IMR-90 (cell line): ENCODE results near the gene DUSP22. TPM values are rescaled to one million over a fixed set of nuclear protein-coding genes. Genes with fewer than 3 reads are reported as not detected.

ENCODE experiments used
- ATAC-seq: fragments of 200-7000 bp; cut with Tn5 transposase; 2 replicates; pipeline ENCODE4 v1.9.1; 2020; ENCODE audit warnings: low read depth, mild to moderate bottlenecking, moderate library complexity
- BruUV-seq: library from RNA; stranded (reverse); fragments of 400-500 nt; replicated peaks from 2 replicates; lab custom pipeline; 2021; lab: Mats Ljungman, UMichigan
- CTCF ChIA-PET: fragments of 300-600 bp; formaldehyde crosslinking; extraction: SDS; loops from one replicate; lab custom pipeline; 2021; ENCODE audit warnings: antibody characterized with exemption; lab: Yijun Ruan, JAX
- POLR2A ChIA-PET: fragments of 300-600 bp; sonication (Branson Sonifier 250); formaldehyde crosslinking; loops from one replicate; lab custom pipeline; 2022; ENCODE audit warnings: antibody characterized with exemption; ENCODE audit not compliant: unreplicated experiment; lab: Charles Lee
- DNase-seq: peaks from one replicate; pipeline ENCODE4 v3.0.0; 2013
- H2AFZ ChIP-seq: replicated peaks from 2 replicates; pipeline ENCODE3; 2013; ENCODE audit warnings: low read length, mild to moderate bottlenecking; ENCODE audit not compliant: poor library complexity
- H2AK5ac ChIP-seq: 2 replicates; pipeline ENCODE4 v1.6.1; 2013; ENCODE audit warnings: low read depth, low read length, inconsistent platforms
- H2AK9ac ChIP-seq: replicated peaks from 2 replicates; pipeline ENCODE3; 2013; ENCODE audit warnings: mild to moderate bottlenecking, low read depth, low read length, moderate library complexity; ENCODE audit not compliant: poor library complexity
- H2BK120ac ChIP-seq: 2 replicates; pipeline ENCODE4 v1.6.1; 2013; ENCODE audit warnings: low read depth, low read length, inconsistent platforms
- H2BK15ac ChIP-seq: 3 replicates; pipeline ENCODE4 v1.6.1; 2013; ENCODE audit warnings: low read depth, low read length, inconsistent platforms
- H2BK20ac ChIP-seq: 2 replicates; pipeline ENCODE4 v1.6.1; 2013; ENCODE audit warnings: low read depth, mild to moderate bottlenecking, inconsistent platforms, low read length, moderate library complexity
- H2BK5ac ChIP-seq: 2 replicates; pipeline ENCODE4 v1.6.1; 2013; ENCODE audit warnings: mild to moderate bottlenecking, low read depth, low read length, inconsistent platforms; ENCODE audit not compliant: poor library complexity, severe bottlenecking
- H3K14ac ChIP-seq: replicated peaks from 2 replicates; pipeline ENCODE4 v1.6.1; 2013; ENCODE audit warnings: low read depth, low read length, inconsistent platforms
- H3K18ac ChIP-seq: 2 replicates; pipeline ENCODE4 v1.6.1; 2013; ENCODE audit warnings: low read depth, low read length, control low read depth
- H3K23ac ChIP-seq: 2 replicates; pipeline ENCODE4 v1.6.1; 2013; ENCODE audit warnings: low read depth, low read length, inconsistent platforms
- H3K27ac ChIP-seq: 2 replicates; pipeline ENCODE4 v1.5.1; 2013; ENCODE audit warnings: mild to moderate bottlenecking, control low read depth, low read length; ENCODE audit not compliant: insufficient read depth
- H3K27me3 ChIP-seq: 2 replicates; pipeline ENCODE4 v1.6.1; 2013; ENCODE audit warnings: low read length; ENCODE audit not compliant: control insufficient read depth, insufficient read depth
- H3K36me3 ChIP-seq: 2 replicates; pipeline ENCODE4 v1.6.1; 2013; ENCODE audit warnings: low read length, mixed read lengths; ENCODE audit not compliant: control insufficient read depth, insufficient read depth
- H3K4ac ChIP-seq: 2 replicates; pipeline ENCODE4 v1.6.1; 2013; ENCODE audit warnings: low read depth, low read length, inconsistent platforms
- H3K4me1 ChIP-seq: 2 replicates; pipeline ENCODE4 v1.6.1; 2013; ENCODE audit warnings: low read length, mixed read lengths; ENCODE audit not compliant: control insufficient read depth, insufficient read depth
- H3K4me2 ChIP-seq: 2 replicates; pipeline ENCODE4 v1.6.1; 2013; ENCODE audit warnings: low read depth, mild to moderate bottlenecking, control low read depth, low read length, moderate library complexity
- H3K4me3 ChIP-seq: 2 replicates; pipeline ENCODE4 v1.5.1; 2013; ENCODE audit warnings: low read depth, mild to moderate bottlenecking, control low read depth, low read length, moderate library complexity; ENCODE audit not compliant: insufficient read depth
- H3K56ac ChIP-seq: 2 replicates; pipeline ENCODE4 v1.6.1; 2013; ENCODE audit warnings: low read length, inconsistent platforms; ENCODE audit not compliant: insufficient read depth; ENCODE audit errors: extremely low read depth
- H3K79me1 ChIP-seq, 2 experiments: 2 replicates each; pipeline ENCODE4 v1.6.1; 2013; ENCODE audit warnings: low read length in 2 of 2, inconsistent platforms in 1 of 2, low read depth in 1 of 2
- H3K9ac ChIP-seq: 2 replicates; pipeline ENCODE4 v1.6.1; 2013; ENCODE audit warnings: low read depth, low read length, control low read depth
- H3K9me1 ChIP-seq: 2 replicates; pipeline ENCODE4 v1.6.1; 2013; ENCODE audit warnings: low read length, inconsistent platforms; ENCODE audit not compliant: insufficient read depth
- H3K9me3 ChIP-seq: 2 replicates; pipeline ENCODE4 v1.6.1; 2013; ENCODE audit warnings: low read length; ENCODE audit not compliant: control insufficient read depth, insufficient read depth
- H4K20me1 ChIP-seq: 2 replicates; pipeline ENCODE4 v1.6.1; 2013; ENCODE audit warnings: low read length, inconsistent platforms; ENCODE audit not compliant: insufficient read depth
- H4K5ac ChIP-seq: 2 replicates; pipeline ENCODE4 v1.6.1; 2013; ENCODE audit warnings: mild to moderate bottlenecking, low read depth, low read length, control low read depth
- H4K8ac ChIP-seq, 2 experiments: 2 replicates each; pipeline ENCODE4 v1.6.1; 2013; ENCODE audit warnings: low read depth in 2 of 2, low read length in 2 of 2, control low read depth in 1 of 2, inconsistent platforms in 1 of 2
- H4K91ac ChIP-seq: 2 replicates; pipeline ENCODE4 v1.6.1; 2013; ENCODE audit warnings: low read depth, low read length, inconsistent platforms; ENCODE audit not compliant: insufficient read depth
- BHLHE40 ChIP-seq: fragments of 150-350 bp; IDR thresholded peaks from 2 replicates; pipeline ENCODE4 v1.6.1; 2016; ENCODE audit warnings: mild to moderate bottlenecking, low read depth, low read length
- CEBPB ChIP-seq: IDR thresholded peaks from 2 replicates; pipeline ENCODE4 v1.6.1; 2012; ENCODE audit warnings: low read depth, low read length, improper control_type of control experiment
- CHD1 ChIP-seq: IDR thresholded peaks from 2 replicates; pipeline ENCODE4 v1.6.1; 2012; ENCODE audit warnings: low read depth, low read length, improper control_type of control experiment
- MAFK ChIP-seq: IDR thresholded peaks from 2 replicates; pipeline ENCODE4 v1.6.1; 2012; ENCODE audit warnings: low read depth, low read length, improper control_type of control experiment
- MAZ ChIP-seq: IDR thresholded peaks from 2 replicates; pipeline ENCODE4 v1.6.1; 2012; ENCODE audit warnings: low read depth, mild to moderate bottlenecking, low read length, improper control_type of control experiment, moderate library complexity, borderline replicate concordance
- MXI1 ChIP-seq: IDR thresholded peaks from 2 replicates; pipeline ENCODE4 v1.6.1; 2012; ENCODE audit warnings: low read depth, mild to moderate bottlenecking, low read length, moderate library complexity, borderline replicate concordance
- NFE2L2 ChIP-seq: fragments of 150-350 bp; IDR thresholded peaks from 2 replicates; pipeline ENCODE4 v1.6.1; 2016; ENCODE audit warnings: low read depth, mild to moderate bottlenecking, low read length
- POLR2A ChIP-seq: IDR thresholded peaks from 2 replicates; pipeline ENCODE4 v1.6.1; 2012; ENCODE audit warnings: mild to moderate bottlenecking, low read depth, low read length
- RCOR1 ChIP-seq: IDR thresholded peaks from 2 replicates; pipeline ENCODE4 v1.6.1; 2012; ENCODE audit warnings: mild to moderate bottlenecking, low read length, improper control_type of control experiment; ENCODE audit not compliant: insufficient replicate concordance
- RFX5 ChIP-seq: IDR thresholded peaks from 2 replicates; pipeline ENCODE4 v1.8.0; 2012; ENCODE audit warnings: low read depth, mild to moderate bottlenecking, low read length, moderate library complexity
- USF2 ChIP-seq: fragments of 150-350 bp; IDR thresholded peaks from 2 replicates; pipeline ENCODE4 v1.6.1; 2017; ENCODE audit warnings: mild to moderate bottlenecking, antibody characterized with exemption, low read length, low read depth
- WGBS, 2 experiments: methylation state at CpG; one replicate each; pipeline versions ENCODE4 v1.1.5 to v1.1.7; 2013; ENCODE audit warnings: missing lambda C conversion rate in 2 of 2; ENCODE audit not compliant: insufficient read length in 1 of 2; ENCODE audit errors: extremely low coverage in 2 of 2; 5-methylcytosine and 5-hydroxymethylcytosine counted together
- dilution Hi-C: fragments of 300-500 bp; cut with HindIII; formaldehyde crosslinking; loops from one replicate; pipeline ENCODE4 v1.14.3; 2018; ENCODE audit warnings: low sequenced_read_pairs; ENCODE audit not compliant: unreplicated experiment
- in situ Hi-C: fragments of 300-500 bp; cut with MboI; formaldehyde crosslinking; loops from 3 replicates; pipeline ENCODE4 v1.14.3; 2019; ENCODE audit warnings: low sequenced_read_pairs, inconsistent platforms, mixed read lengths
- intact Hi-C: fragments of 100-400 bp; cut with micrococcal nuclease; formaldehyde crosslinking; loops from 2 replicates; pipeline ENCODE4 v1.10.0; 2022
- polyA plus RNA-seq, 3 experiments: library from polyadenylated mRNA; depleted of rRNA; stranded (reverse); fragments of >200 nt; gene quantifications; 2 replicates each; pipeline ENCODE4 v1.2.3, GENCODE V29; 2012; ENCODE audit warnings: low replicate concordance in 1 of 3
- total RNA-seq: library from RNA; depleted of rRNA; stranded (reverse); fragments of >200 nt; gene quantifications from 2 replicates; pipeline ENCODE4 v1.2.3, GENCODE V29; 2012
- TF ChIP-seq, protein P1 (sequence below): conservative IDR thresholded peaks from 2 replicates; pipeline ENCODE4 v1.5.1; 2012; ENCODE audit warnings: mild to moderate bottlenecking, low read depth, low read length, improper control_type of control experiment
- TF ChIP-seq, protein P2 (sequence below): fragments of 150-350 bp; IDR thresholded peaks from 2 replicates; pipeline ENCODE4 v1.6.1; 2016; ENCODE audit warnings: low read depth, mild to moderate bottlenecking, low read length, moderate library complexity, borderline replicate concordance

DUSP22 gene
- total and polyA plus RNA-seq, 2 of the 4 experiments (the other 2 are of a cell fraction): 7.1 to 8.2 TPM

GRCh38 chr6:336159-337114 lies 44.1 kb downstream of the DUSP22 start:
- no peak overlapping the region for H4K5ac ChIP-seq
- no peak overlapping the region for H2BK15ac ChIP-seq
- no peak for ATAC-seq
- H2AK9ac ChIP-seq: no peak overlapping the region
- H2BK20ac ChIP-seq: no peak overlapping the region
- BruUV-seq: no TSS peak
- no peak overlapping the region for H2BK5ac ChIP-seq
- no peak overlapping the region for H3K4ac ChIP-seq
- no peak overlapping the region for H2AFZ ChIP-seq
- no peak overlapping the region for H3K14ac ChIP-seq
- no peaks in the 10 kb centered on the region for H3K4me1 ChIP-seq
- no peak overlapping the region for H3K23ac ChIP-seq
- H3K79me1 ChIP-seq: no peaks in the 10 kb centered on the region
- in situ Hi-C loops (no loop called here), dilution Hi-C loops (no loop called here), intact Hi-C loops (loop anchor here (5.0 kb wide), 1 partner anchor 151 kb away; no protein-coding TSS in a partner anchor)
- no peak overlapping the region for H3K9ac ChIP-seq
- H3K56ac ChIP-seq: no peak overlapping the region
- H3K18ac ChIP-seq: no peak overlapping the region
- no peaks in the 10 kb centered on the region for H3K36me3 ChIP-seq
- TF ChIP-seq, protein P1, sequence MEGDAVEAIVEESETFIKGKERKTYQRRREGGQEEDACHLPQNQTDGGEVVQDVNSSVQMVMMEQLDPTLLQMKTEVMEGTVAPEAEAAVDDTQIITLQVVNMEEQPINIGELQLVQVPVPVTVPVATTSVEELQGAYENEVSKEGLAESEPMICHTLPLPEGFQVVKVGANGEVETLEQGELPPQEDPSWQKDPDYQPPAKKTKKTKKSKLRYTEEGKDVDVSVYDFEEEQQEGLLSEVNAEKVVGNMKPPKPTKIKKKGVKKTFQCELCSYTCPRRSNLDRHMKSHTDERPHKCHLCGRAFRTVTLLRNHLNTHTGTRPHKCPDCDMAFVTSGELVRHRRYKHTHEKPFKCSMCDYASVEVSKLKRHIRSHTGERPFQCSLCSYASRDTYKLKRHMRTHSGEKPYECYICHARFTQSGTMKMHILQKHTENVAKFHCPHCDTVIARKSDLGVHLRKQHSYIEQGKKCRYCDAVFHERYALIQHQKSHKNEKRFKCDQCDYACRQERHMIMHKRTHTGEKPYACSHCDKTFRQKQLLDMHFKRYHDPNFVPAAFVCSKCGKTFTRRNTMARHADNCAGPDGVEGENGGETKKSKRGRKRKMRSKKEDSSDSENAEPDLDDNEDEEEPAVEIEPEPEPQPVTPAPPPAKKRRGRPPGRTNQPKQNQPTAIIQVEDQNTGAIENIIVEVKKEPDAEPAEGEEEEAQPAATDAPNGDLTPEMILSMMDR: no peak
- TF ChIP-seq RCOR1 (no peak), MAFK (no peak), MAZ (no peak), CHD1 (no peak), USF2 (no peak), MXI1 (no peak), POLR2A (no peak), NFE2L2 (no peak), CEBPB (no peak), RFX5 (no peak), BHLHE40 (no peak)
- TF ChIP-seq, protein P2, sequence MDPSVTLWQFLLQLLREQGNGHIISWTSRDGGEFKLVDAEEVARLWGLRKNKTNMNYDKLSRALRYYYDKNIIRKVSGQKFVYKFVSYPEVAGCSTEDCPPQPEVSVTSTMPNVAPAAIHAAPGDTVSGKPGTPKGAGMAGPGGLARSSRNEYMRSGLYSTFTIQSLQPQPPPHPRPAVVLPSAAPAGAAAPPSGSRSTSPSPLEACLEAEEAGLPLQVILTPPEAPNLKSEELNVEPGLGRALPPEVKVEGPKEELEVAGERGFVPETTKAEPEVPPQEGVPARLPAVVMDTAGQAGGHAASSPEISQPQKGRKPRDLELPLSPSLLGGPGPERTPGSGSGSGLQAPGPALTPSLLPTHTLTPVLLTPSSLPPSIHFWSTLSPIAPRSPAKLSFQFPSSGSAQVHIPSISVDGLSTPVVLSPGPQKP: no peak
- no peaks in the 10 kb centered on the region for H3K9me1 ChIP-seq
- no peak overlapping the region for H3K4me3 ChIP-seq
- H2AK5ac ChIP-seq: no peak overlapping the region
- H4K20me1 ChIP-seq: no peaks in the 10 kb centered on the region
- no peak for DNase-seq
- WGBS, 2 experiments: 68% methylated on average over 9 of the region's 10 CpGs; no CpG with 5 or more reads in 1 of the 2 experiments
- CTCF ChIA-PET: no interaction called here
- H3K4me2 ChIP-seq: no peak overlapping the region
- no peak overlapping the region for H3K27ac ChIP-seq
- H3K27me3 ChIP-seq: no peaks in the 10 kb centered on the region
- peaks cover 4% of the 10 kb centered on the region; the same call in 1 of the 2 replicates for H3K9me3 ChIP-seq
- H4K8ac ChIP-seq: no peak overlapping the region
- H2BK120ac ChIP-seq: no peak overlapping the region
- POLR2A ChIA-PET: no interaction called here
- no peak overlapping the region for H4K91ac ChIP-seq
